PC-9 (cell line): ENCODE data around the gene CHRNG.

Experiments
- EZH2 ChIP-seq: fragments of 200-600 bp; sonication (generic); IDR thresholded peaks from 2 replicates; pipeline ENCODE4 v1.8.0; 2017; ENCODE audit warnings: antibody characterized with exemption, low read depth
- TF ChIP-seq, protein P1 (sequence below): fragments of 200-600 bp; sonication (generic); conservative IDR thresholded peaks from 2 replicates; pipeline ENCODE4 v1.6.1; 2017; ENCODE audit warnings: mixed run types, antibody characterized with exemption, mild to moderate bottlenecking, moderate library complexity

DNA sequence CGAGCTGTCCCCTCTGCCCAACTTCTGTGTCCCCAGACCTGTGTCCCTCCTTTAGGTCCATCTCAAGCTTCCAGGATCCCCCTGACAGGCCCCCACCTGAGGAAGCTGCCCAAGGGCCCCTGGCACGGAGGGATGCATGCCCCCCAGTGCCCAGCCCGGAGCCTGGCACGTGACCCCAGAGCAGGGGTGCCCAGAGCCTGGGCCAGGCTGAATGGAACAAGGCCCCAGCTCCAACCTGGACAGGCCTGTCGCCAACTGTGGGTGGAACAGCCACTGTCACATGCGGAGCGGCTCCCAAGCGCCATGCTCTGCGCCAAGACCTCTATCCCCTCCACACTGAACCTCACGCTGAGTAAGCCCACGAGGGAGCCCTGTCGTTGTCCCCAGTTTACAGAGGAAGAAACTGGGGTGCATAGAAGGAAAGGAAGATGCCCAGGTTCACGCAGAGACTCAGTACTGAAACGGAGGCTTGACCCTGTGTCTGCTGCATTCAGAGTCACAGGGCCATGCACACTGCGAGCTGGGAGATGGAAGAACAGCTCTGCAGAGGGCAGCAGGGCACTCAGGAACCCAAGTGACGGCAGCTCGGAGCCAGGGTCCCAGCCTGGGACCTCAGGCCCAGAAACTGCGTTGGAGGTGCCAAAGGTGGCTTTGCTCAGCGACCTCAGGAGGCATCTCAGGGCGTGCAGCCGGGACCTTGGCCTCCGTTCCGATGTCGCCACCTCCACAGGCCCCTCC is 46.4 kb upstream of the CHRNG start:
- TF ChIP-seq, protein P1, sequence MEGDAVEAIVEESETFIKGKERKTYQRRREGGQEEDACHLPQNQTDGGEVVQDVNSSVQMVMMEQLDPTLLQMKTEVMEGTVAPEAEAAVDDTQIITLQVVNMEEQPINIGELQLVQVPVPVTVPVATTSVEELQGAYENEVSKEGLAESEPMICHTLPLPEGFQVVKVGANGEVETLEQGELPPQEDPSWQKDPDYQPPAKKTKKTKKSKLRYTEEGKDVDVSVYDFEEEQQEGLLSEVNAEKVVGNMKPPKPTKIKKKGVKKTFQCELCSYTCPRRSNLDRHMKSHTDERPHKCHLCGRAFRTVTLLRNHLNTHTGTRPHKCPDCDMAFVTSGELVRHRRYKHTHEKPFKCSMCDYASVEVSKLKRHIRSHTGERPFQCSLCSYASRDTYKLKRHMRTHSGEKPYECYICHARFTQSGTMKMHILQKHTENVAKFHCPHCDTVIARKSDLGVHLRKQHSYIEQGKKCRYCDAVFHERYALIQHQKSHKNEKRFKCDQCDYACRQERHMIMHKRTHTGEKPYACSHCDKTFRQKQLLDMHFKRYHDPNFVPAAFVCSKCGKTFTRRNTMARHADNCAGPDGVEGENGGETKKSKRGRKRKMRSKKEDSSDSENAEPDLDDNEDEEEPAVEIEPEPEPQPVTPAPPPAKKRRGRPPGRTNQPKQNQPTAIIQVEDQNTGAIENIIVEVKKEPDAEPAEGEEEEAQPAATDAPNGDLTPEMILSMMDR = no peak
- no peak for TF ChIP-seq EZH2
